HG03439 (cell line): ENCODE data around the gene TTC28.

ENCODE experiments used
- ATAC-seq: cut with Tn5 transposase; IDR thresholded peaks from one replicate; pipeline ENCODE4 v1.9.1; 2021; ENCODE audit warnings: mild to moderate bottlenecking, moderate library complexity; ENCODE audit not compliant: unreplicated experiment

TTC28 gene

DNA sequence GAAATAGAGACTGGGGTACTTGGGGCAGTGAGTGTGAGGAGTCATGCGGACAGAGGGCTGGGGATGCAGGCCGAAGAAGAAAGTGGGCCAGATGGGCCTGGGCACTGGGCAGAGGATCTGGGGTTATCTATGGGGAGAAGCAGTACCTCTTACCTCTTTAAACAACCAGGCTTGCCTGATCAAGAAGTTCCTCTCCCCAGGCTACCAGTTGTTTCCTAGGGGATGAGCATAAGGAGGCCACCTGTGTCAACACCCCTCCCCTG is 662.2 kb downstream of the TTC28 start:
- no peak for ATAC-seq

DNA sequence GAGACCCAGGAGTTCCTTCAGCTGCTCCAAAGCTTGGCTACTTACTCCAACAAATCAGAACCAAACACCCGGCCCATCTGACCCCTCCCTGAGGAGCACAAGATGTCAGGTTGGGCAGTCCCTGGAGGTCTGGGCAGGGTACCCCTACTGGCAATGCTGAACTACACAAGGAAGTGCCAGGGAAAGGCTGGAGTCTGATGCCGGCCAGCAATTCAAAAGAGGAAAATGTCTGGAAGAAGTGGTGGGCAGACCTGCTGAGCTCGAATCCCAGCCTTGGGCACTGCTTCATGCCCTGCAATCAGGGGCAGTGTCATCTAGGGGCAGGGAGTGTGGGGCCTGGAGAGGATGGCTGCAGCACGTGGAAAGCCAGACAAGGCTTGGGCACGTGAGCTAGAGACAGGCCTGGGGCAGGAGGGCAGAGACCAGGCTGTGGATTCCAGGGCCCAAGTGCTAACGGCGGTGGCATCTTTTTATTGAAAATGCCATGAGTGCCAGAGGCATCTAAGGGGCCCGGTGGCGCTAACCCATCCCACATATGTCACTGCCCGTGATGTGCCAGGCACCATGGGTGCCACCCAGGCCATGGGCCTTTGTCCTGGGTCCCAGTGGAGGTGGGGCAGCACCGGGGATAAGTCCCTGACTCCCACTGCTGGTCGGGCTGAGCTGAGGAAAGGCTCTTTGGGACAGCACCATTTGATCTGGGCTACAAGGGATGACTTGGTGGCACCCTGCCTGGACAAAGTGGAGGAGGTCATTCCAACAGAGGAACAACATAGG is 662.7 kb downstream of the TTC28 start:
- no peak for ATAC-seq

- no peak for ATAC-seq
Measured at GRCh38 chr22:28015676-28016601, 663.7 kb downstream of the TTC28 start.

GRCh38 chr22:28015046-28015425 is 664.6 kb downstream of the TTC28 start:
- ATAC-seq: no peak

- ATAC-seq: no peak
Measured at GRCh38 chr22:28014211-28015045, 665.2 kb downstream of the TTC28 start.

DNA sequence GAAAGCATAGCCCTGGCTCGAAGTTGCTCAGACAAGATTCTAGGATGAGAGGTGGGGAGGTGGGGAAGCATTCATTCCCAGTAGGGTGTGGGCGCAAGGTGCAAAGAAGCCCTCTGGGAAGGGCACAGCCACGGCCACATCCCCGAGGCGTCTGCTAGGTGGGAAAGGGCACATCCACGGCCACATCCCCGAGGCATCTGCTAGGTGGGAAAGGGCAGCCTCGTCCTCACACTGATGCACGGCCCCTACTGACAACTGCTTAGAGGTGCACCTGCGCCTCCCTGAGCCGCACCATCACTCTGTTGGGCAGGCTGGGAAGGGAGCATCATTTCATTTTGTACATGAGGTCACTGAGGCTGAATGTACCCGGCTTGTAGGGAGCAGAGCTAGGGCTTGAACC is 666.0 kb downstream of the TTC28 start:
- ATAC-seq: no peak

DNA sequence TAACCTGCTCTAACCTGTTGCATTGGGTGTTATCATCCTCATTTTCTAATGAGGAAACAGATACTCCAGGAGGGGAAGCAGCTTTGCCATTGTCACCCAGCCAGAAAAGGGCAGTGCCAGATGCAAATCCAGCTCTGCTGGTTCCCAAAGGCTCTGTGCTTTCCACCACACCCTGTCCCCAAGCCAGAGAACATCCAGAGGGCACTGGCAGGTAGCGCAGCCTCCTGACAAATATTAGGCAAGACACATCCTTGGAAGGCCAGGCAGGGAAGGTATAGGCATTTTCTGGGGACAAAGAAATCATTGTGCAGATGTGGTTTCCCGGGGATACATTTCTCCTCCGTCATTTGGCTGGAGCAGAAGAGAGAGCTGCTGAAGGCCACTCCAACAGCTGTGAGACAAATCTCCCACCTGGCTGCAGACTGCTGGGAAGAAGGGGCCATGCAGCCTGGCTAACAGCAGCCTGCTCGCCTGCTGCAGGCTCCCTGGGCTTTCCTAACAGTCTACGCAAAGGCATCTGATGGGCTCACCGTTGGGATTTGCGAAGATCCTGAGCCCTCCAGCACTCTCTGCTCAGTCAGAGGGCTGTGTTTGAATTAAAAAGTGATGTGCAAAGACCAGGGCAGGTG is 666.7 kb downstream of the TTC28 start:
- no peak for ATAC-seq

DNA sequence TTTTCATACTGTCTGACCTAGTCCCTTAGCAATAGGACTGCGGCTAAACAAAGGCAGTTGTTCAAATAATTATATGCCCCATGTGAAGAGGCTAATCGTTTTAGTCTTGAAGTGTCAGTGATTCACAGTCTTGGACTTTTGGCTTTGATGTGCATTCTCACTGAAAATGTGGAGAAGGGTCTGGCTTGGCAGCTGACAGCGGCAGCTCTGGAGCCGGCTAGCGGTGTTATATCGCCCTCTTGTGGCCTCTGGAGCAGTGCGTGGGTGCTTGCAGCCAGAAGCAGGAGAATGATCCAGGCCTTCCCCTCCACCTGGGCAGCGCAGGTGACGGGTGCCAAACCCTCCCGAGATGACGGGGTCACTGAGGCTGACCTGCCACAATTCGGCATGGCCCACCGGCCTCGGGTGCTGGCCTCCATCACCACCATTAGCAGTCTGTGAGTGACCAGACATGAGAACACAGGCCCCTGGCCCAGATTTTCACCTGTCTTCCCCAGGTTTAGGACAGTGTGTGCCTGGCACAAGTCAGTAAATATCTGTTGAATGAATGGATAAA is 670.3 kb downstream of the TTC28 start:
- ATAC-seq: no peak

DNA sequence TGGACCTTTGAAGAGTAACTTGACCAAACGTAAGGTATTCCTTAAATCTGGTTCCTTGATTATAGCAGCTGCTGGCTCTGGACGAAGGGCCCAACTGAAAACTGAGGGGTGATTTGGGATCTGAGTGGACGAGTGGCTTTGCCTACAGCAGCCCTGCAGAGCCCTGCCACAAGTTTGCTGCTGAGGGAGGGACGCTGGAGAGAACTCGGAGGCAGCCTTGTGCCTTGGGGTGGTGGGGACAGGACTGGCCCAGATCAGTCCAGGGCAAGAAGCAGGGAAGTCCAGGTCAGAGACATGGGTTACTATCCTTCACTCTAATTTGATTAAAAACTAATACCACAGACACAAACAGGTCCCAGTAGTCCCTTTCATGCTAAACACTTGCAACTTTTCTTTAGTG is 671.0 kb downstream of the TTC28 start:
- no peak for ATAC-seq

DNA sequence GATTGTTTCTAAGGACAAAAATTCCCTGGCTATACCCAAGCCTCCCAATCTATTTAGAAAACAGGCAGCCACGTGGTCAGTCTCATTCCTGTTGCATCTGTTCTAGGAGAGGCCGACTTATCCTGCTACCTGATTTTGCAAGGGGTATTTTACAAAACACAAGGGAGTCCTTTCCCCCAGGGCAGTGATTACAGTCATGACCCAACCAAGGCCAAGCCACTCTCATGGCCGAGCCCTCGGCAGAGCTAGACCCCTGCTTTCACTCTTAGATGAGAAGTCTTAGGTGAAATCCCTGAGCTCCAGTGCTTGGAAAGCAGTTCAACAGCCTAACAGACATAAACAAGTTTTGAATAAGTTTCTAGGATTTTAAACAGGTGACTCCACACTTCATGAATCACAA is 671.6 kb downstream of the TTC28 start:
- no peak for ATAC-seq

GRCh38 chr22:28006271-28006670 is 673.4 kb downstream of the TTC28 start:
- ATAC-seq: no peak

DNA sequence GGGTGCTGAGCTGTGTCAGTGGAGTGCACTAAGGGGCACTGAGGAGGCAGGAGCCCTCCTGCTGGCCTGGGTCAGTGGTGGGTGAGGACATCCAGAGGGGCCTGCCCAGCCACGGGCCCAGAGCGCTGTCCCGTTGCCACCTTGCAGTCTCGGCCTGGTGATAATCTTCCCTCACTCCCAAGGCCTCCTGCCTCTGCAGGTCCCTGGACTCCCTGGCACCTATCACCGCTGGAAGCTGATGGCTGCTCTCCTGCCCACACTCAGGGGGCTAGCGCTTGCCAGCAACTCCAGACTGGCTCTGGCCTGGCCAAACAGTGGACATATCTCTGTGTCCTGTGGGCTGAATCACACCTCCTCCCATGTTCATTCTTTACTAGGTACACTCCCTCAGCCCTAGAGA is 674.1 kb downstream of the TTC28 start:
- no peak for ATAC-seq

DNA sequence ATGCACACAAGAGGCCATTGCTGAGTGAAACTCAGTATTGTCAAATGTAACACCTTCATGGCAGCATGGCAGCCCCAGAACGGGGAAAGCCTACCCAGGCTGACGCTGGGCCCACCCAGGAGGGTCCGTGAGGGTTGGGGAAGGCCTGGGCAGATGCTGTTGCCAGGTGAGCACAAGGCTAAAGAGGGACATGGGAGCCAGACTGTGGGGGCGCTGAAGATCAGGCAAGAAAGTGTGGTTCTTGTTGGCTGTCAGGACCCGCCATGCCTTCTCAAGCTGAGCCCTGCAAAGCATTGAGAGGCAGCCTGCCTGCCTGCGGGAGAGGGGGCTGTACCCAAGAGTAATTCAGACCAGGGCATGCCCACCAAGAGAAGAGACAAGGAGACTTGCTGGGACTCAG is 675.6 kb downstream of the TTC28 start:
- ATAC-seq: no peak

DNA sequence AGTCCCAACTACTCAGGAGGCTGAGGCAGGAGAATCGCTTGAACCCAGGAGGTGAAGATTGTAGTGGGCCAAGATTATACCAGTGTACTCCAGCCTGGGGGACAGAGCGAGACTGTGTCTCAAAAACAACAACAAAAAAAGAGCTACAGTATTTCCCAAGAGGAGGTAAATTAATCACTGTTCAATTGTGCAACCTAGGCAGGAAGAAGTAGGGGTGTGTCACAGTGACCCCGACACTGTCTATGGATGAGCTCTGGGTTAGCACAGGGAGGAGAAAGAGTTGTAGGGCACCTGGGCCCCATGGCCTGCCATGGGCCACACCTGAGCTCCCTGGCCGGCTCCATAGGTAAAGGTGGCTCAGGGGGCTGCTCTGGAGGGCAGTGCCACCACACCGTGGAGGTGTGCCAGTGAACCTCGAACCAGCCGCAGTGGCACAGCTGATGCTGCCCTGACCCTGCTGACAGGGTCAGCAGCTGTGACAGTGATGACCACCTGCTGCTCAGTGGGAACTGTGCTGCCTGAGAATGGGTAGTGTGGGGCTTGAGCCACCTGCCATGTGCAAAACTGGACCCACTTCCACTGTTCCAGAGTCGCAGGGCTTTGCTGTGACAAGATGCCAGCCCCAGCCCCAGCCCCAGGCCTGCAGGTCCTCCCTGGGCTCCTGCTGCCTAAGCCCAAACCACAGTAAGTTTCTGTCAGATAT is 676.6 kb downstream of the TTC28 start:
- ATAC-seq: no peak

GRCh38 chr22:28002181-28002700 is 677.4 kb downstream of the TTC28 start:
- no peak for ATAC-seq

GRCh38 chr22:28001171-28001835 is 678.3 kb downstream of the TTC28 start:
- ATAC-seq: no peak

GRCh38 chr22:28000361-28000760 is 679.3 kb downstream of the TTC28 start:
- ATAC-seq: no peak

DNA sequence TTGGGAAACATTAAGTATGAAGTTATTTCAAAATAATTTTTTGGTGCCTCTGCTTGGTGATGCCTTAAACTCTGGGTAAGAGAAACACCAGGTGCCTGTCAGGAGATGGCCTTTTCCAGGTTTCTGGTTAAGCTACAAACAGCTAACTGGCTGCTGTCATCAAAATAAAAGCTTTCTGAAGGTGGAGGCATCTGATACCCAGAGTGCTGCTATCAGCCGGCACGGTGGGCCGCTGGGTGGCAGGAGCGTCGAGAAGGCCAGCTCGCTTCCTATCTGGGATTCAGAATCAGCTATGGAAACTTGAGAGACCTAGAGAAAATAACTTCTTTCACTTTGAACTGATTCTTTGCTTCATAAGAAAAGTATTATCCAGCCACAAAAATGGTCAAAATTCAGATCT is 679.8 kb downstream of the TTC28 start:
- ATAC-seq: no peak
